ENCODE data around the gene POLDIP2. TPM values are rescaled to one million over a fixed set of nuclear protein-coding genes. Genes with fewer than 3 reads are reported as not detected.
"Not testable (repeated sequence)": the region's sequence is repeated elsewhere in the genome, so short reads cannot be mapped to it uniquely, and the experiment has no call there.

The POLDIP2 gene
- total and polyA plus RNA-seq, 10 of the 15 experiments (the other 5 are each of a cell fraction or from before 2014, with no cell fraction given) = 22.8 to 196 (median 121) TPM

GRCh38 chr17:28339431-28339830 lies 17.9 kb downstream of the POLDIP2 start (continued):
- TF ChIP-seq MLLT1 (IDR thresholded peaks at IDR 0.05) (no peak), CEBPB (IDR thresholded peaks at IDR 0.05; ENCODE audit: borderline replicate concordance in 1 of 2, low read depth in 2 of 2, low read length in 2 of 2) (no peak), NR2C2 (IDR thresholded peaks at IDR 0.05; ENCODE audit: borderline replicate concordance, control insufficient read depth, insufficient read length, low read depth) (no peak), HDGF (IDR thresholded peaks at IDR 0.05) (no peak), CHD4 (IDR thresholded peaks at IDR 0.05) (no peak)

GRCh38 chr17:28338769-28339212 lies 18.5 kb downstream of the POLDIP2 start:
- H3K27me3 ChIP-seq (replicated peaks in 1 of 2; ENCODE audit: control insufficient read depth in 2 of 2, insufficient read depth in 2 of 2, low read length in 1 of 2); H3K4me3 ChIP-seq; DNase-seq (ENCODE audit: low read depth, low spot score); ATAC-seq; RAD21 ChIA-PET (ENCODE audit: unreplicated experiment); BruUV-seq (replicated peaks); H2AFZ ChIP-seq (ENCODE audit: control insufficient read depth, low read depth, low read length); intact Hi-C loops (cut with micrococcal nuclease; ENCODE audit: unreplicated experiment); H3K9ac ChIP-seq (ENCODE audit: control insufficient read depth, insufficient read depth, low read length); H4K20me1 ChIP-seq (ENCODE audit: control insufficient read depth, insufficient read depth); H3K9me3 ChIP-seq (replicated peaks; ENCODE audit: control insufficient read depth, insufficient read depth, low read length); H3K27ac ChIP-seq (ENCODE audit: control insufficient read depth, insufficient read depth); FAIRE-seq; H3K4me2 ChIP-seq (ENCODE audit: control insufficient read depth, insufficient read depth); H3K4me1 ChIP-seq (ENCODE audit: control insufficient read depth, insufficient read depth, low read length); SMC1A ChIA-PET (ENCODE audit: uncharacterized antibody, unreplicated experiment): not testable (repeated sequence)
- 100% methylated on average over 4 of the region's 8 CpGs for WGBS (ENCODE audit: insufficient coverage, insufficient replicate concordance, low lambda C conversion rate, missing lambda C conversion rate)
- ChIA-PET POLR2A (interaction anchor here (0.6 kb wide), 1 partner anchor 559 kb away, joined by 3 read pairs; no protein-coding TSS in a partner anchor), CTCF (interaction anchor here (2.3 kb wide), 1 partner anchor 77 kb away, joined by 8 read pairs; no protein-coding TSS in a partner anchor)
- Histone ChIP-seq H3K79me2 (ENCODE audit: control insufficient read depth, insufficient read depth, low read length) (peaks cover 19% of the 10 kb centered on the region), H3K36me3 (ENCODE audit: control insufficient read depth in 2 of 2, insufficient read depth in 2 of 2, low read length in 1 of 2) (peaks cover 6 to 13% of the 10 kb centered on the region in 2 experiments; a peak in 3 of 4 replicates)
- in situ Hi-C loops (cut with MboI) = loop anchor here (10.0 kb wide), 1 partner anchor 616 kb away; the partner anchor contains the start of gene PHF12

All from GM12878 (cell line).